Loucy (cell line): ENCODE results near the gene ARHGAP26.

Experiments used
- CTCF ChIP-seq: fragments of 200-600 bp; sonication (generic); conservative IDR thresholded peaks from 2 replicates; pipeline ENCODE4 v1.5.1; 2014; ENCODE audit warnings: mild to moderate bottlenecking, antibody characterized with exemption, low read length
- EZH2phosphoT487 ChIP-seq: fragments of 200-600 bp; IDR thresholded peaks from 2 replicates; pipeline ENCODE4 v1.6.1; 2018; ENCODE audit warnings: antibody characterized with exemption, mild to moderate bottlenecking, moderate library complexity, borderline replicate concordance

- TF ChIP-seq CTCF: no peak
- no peak for TF ChIP-seq EZH2phosphoT487
These were observed 274.9 kb downstream of the ARHGAP26 start for GRCh38 chr5:143045062-143045461.
